ENCODE data around the gene TLR1.

DNA sequence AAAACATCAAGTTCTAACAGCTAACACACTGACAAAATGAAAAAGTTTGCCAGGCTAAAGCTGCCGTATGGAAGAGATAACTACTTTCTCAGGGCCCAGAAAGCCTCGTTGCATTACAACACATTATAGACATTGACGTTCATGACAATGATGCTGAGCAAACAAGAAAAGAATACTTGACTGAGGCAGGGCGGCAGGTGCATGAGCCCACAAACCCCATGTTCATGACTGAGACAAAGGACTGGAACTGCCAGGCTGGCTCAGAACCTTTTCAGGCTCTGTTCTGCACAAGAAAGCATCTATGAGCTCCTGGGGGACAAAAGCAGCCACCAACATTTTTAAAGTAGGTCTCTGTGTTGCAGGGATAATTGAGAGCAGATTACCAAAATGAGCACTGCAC lies 38.4 kb upstream of the TLR1 start:
- TF ChIP-seq POLR2A (IDR thresholded peaks at IDR 0.05): no peak
- TF ChIP-seq, protein P1, sequence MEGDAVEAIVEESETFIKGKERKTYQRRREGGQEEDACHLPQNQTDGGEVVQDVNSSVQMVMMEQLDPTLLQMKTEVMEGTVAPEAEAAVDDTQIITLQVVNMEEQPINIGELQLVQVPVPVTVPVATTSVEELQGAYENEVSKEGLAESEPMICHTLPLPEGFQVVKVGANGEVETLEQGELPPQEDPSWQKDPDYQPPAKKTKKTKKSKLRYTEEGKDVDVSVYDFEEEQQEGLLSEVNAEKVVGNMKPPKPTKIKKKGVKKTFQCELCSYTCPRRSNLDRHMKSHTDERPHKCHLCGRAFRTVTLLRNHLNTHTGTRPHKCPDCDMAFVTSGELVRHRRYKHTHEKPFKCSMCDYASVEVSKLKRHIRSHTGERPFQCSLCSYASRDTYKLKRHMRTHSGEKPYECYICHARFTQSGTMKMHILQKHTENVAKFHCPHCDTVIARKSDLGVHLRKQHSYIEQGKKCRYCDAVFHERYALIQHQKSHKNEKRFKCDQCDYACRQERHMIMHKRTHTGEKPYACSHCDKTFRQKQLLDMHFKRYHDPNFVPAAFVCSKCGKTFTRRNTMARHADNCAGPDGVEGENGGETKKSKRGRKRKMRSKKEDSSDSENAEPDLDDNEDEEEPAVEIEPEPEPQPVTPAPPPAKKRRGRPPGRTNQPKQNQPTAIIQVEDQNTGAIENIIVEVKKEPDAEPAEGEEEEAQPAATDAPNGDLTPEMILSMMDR (IDR thresholded peaks at IDR 0.05): no peak

Data from breast epithelium (tissue), 3 donors.